OCI-LY3 (cell line): ENCODE data around the gene EIF4H.
"Not testable (repeated sequence)": the region's sequence is repeated elsewhere in the genome, so short reads cannot be mapped to it uniquely, and the experiment has no call there.

Experiments used
- H2AFZ ChIP-seq: fragments of 200-600, 300-600 bp; shearing (Covaris generic); 2 replicates; pipeline ENCODE4 v1.6.0; 2014; ENCODE audit warnings: antibody characterized with exemption, low read depth, low read length
- H3K27ac ChIP-seq: fragments of 200-600, 300-600 bp; sonication (generic); 2 replicates; pipeline ENCODE4 v1.5.1; 2014; ENCODE audit warnings: mild to moderate bottlenecking, low read length, moderate library complexity, mixed read lengths
- H3K27me3 ChIP-seq: fragments of 200-600, 300-600 bp; sonication (generic); 2 replicates; pipeline ENCODE4 v1.6.1; 2014; ENCODE audit warnings: low read depth, low read length, mixed read lengths
- H3K36me3 ChIP-seq: fragments of 200-600, 300-600 bp; sonication (generic); replicated peaks from 2 replicates; pipeline ENCODE3; 2014; ENCODE audit warnings: low read depth, low read length, mixed read lengths
- H3K4me1 ChIP-seq: fragments of 300-600, 200-600 bp; sonication (generic); 2 replicates; pipeline ENCODE4 v1.6.1; 2014; ENCODE audit warnings: low read length, mixed read lengths
- H3K4me2 ChIP-seq: fragments of 200-600, 300-600 bp; sonication (generic); 2 replicates; pipeline ENCODE4 v1.6.1; 2014; ENCODE audit warnings: low read length, mixed read lengths
- H3K4me3 ChIP-seq: fragments of 300-600, 200-600 bp; sonication (generic); 2 replicates; pipeline ENCODE4 v1.5.1; 2014; ENCODE audit warnings: antibody characterized with exemption, mild to moderate bottlenecking, low read length, moderate library complexity
- H3K79me2 ChIP-seq: fragments of 300-600, 200-600 bp; shearing (Covaris generic); 2 replicates; pipeline ENCODE4 v1.6.1; 2014; ENCODE audit warnings: mild to moderate bottlenecking, low read length, mixed read lengths
- H3K9ac ChIP-seq: fragments of 300-600, 200-600 bp; shearing (Covaris generic); 2 replicates; pipeline ENCODE4 v1.6.0; 2014; ENCODE audit warnings: mild to moderate bottlenecking, low read length, moderate library complexity
- H3K9me3 ChIP-seq: fragments of 200-600, 300-600 bp; shearing (Covaris generic); 2 replicates; pipeline ENCODE4 v1.6.1; 2014; ENCODE audit warnings: low read length, mixed read lengths; ENCODE audit not compliant: insufficient read depth
- H4K20me1 ChIP-seq: fragments of 200-600, 300-600 bp; sonication (generic); 2 replicates; pipeline ENCODE4 v1.6.1; 2016; ENCODE audit warnings: low read length, mixed read lengths; ENCODE audit not compliant: insufficient read depth
- CTCF ChIP-seq: fragments of 200-600, 300-600 bp; sonication (generic); IDR thresholded peaks from 2 replicates; pipeline ENCODE4 v1.5.1; 2014; ENCODE audit warnings: antibody characterized with exemption, low read length, low read depth
- EZH2phosphoT487 ChIP-seq: fragments of 200-600 bp; shearing (Covaris generic); IDR thresholded peaks from 2 replicates; pipeline ENCODE4 v1.6.1; 2018; ENCODE audit warnings: antibody characterized with exemption, mixed run types, low read depth

EIF4H gene

GRCh38 chr7:74165867-74166593 lies 8.1 kb upstream of the EIF4H start:
- H3K27me3 ChIP-seq, result no peaks in the 10 kb centered on the region
- no peaks in the 10 kb centered on the region for H3K79me2 ChIP-seq
- H3K9me3 ChIP-seq, result no peaks in the 10 kb centered on the region
- H3K4me2 ChIP-seq, result no peak overlapping the region
- no peak for TF ChIP-seq EZH2phosphoT487
- TF ChIP-seq CTCF, result no peak
- no peaks in the 10 kb centered on the region for H4K20me1 ChIP-seq
- H3K27ac ChIP-seq, result no peak overlapping the region
- no peaks in the 10 kb centered on the region for H3K4me1 ChIP-seq
- no peak overlapping the region for H3K4me3 ChIP-seq
- no peaks in the 10 kb centered on the region for H3K36me3 ChIP-seq
- no peak overlapping the region for H2AFZ ChIP-seq
- H3K9ac ChIP-seq, result no peak overlapping the region

- not testable (repeated sequence) for H2AFZ ChIP-seq, H3K4me1 ChIP-seq, H3K27me3 ChIP-seq, H3K27ac ChIP-seq, H3K9ac ChIP-seq, H3K9me3 ChIP-seq, H4K20me1 ChIP-seq, H3K4me3 ChIP-seq, H3K36me3 ChIP-seq, H3K4me2 ChIP-seq, H3K79me2 ChIP-seq
Measured at GRCh38 chr7:74167324-74167723, 6.8 kb upstream of the EIF4H start.

- Histone ChIP-seq H3K4me1 (peaks cover 31% of the 10 kb centered on the region), H3K4me2 (peak overlapping the region; percentile 87), H3K9me3 (no peaks in the 10 kb centered on the region), H4K20me1 (peaks cover 34% of the 10 kb centered on the region), H3K9ac (peak overlapping the region; percentile 91), H3K4me3 (peak overlapping the region; percentile 93), H2AFZ (0 out of 2 replicates have a peak overlapping the region, but pooled peaks have one; percentile 68), H3K36me3 (peaks cover 17% of the 10 kb centered on the region), H3K27ac (peak overlapping the region; percentile 61), H3K79me2 (peaks cover 49% of the 10 kb centered on the region), H3K27me3 (no peaks in the 10 kb centered on the region)
- TF ChIP-seq EZH2phosphoT487, result no peak
- TF ChIP-seq CTCF, result no peak
Measured at GRCh38 chr7:74173074-74173473, 1.1 kb upstream of the EIF4H start.

- no peak for TF ChIP-seq EZH2phosphoT487
- no peak for TF ChIP-seq CTCF
- H3K4me3 ChIP-seq, result peak overlapping the region; percentile 93
- peaks cover 53% of the 10 kb centered on the region for H3K79me2 ChIP-seq
Measured at GRCh38 chr7:74173491-74173865, 678 bp upstream of the EIF4H start.

More at GRCh38 chr7:74173491-74173865, 678 bp upstream of the EIF4H start:
- Histone ChIP-seq H2AFZ (peak overlapping the region; percentile 68), H3K4me2 (peak overlapping the region; percentile 87), H3K9me3 (no peaks in the 10 kb centered on the region), H3K36me3 (peaks cover 19% of the 10 kb centered on the region), H3K27me3 (no peaks in the 10 kb centered on the region), H4K20me1 (peaks cover 38% of the 10 kb centered on the region), H3K4me1 (peaks cover 35% of the 10 kb centered on the region), H3K9ac (peak overlapping the region; percentile 91), H3K27ac (peak overlapping the region; percentile 61)
